HEK293 (cell line): ENCODE data around the gene OR4D11.

Source experiments
- CTCF ChIA-PET: fragments of 350-600 bp; formaldehyde crosslinking; extraction: SDS; loops from one replicate; lab custom pipeline; 2021; ENCODE audit warnings: antibody characterized with exemption; lab: Yijun Ruan, JAX
- POLR2A ChIA-PET: fragments of 300-600 bp; formaldehyde crosslinking; extraction: SDS; loops from one replicate; lab custom pipeline; 2020; ENCODE audit warnings: antibody characterized with exemption, inconsistent platforms; lab: Yijun Ruan, JAX
- H3K27ac ChIP-seq: fragments of 200-500 bp; sonication (Bioruptor generic); 2 replicates; pipeline ENCODE4 v1.5.1; 2014; ENCODE audit warnings: low read depth, low read length, control low read depth, inconsistent platforms; ENCODE audit errors: extremely low read depth
- H3K36me3 ChIP-seq, 2 experiments: fragments of 200-500 bp in 1 of 2; sonication (Bioruptor generic) in 1 of 2; 1 replicate in 1 of 2; 2 replicates in 1 of 2; pipeline ENCODE4 v1.5.1; 2014 to 2017; ENCODE audit warnings: inconsistent platforms in 2 of 2, low read length in 2 of 2; ENCODE audit not compliant: control insufficient read depth in 2 of 2, insufficient read depth in 1 of 2
- H3K4me1 ChIP-seq: fragments of 200-500 bp; sonication (Bioruptor generic); 2 replicates; pipeline ENCODE4 v1.5.1; 2014; ENCODE audit warnings: mild to moderate bottlenecking, low read length, inconsistent platforms; ENCODE audit not compliant: control insufficient read depth, insufficient read depth
- H3K4me3 ChIP-seq: 2 replicates; pipeline ENCODE4 v1.5.1; 2011; ENCODE audit warnings: low read depth, mild to moderate bottlenecking, control low read depth, low read length, moderate library complexity
- H3K9me3 ChIP-seq: fragments of 200-500 bp; sonication (Bioruptor generic); 2 replicates; pipeline ENCODE4 v1.5.1; 2014; ENCODE audit warnings: low read depth, low read length, inconsistent platforms; ENCODE audit not compliant: control insufficient read depth, insufficient read depth
- KLF8 ChIP-seq: fragments of 450-650 bp; formaldehyde crosslinking; IDR thresholded peaks from 2 replicates; pipeline ENCODE4 v1.5.1; 2016; ENCODE audit warnings: missing biosample characterization, missing genetic modification characterization
- PRDM1 ChIP-seq: fragments of 450-650 bp; formaldehyde crosslinking; IDR thresholded peaks from 2 replicates; pipeline ENCODE4; 2016; ENCODE audit warnings: missing biosample characterization, missing genetic modification characterization
- RBAK ChIP-seq: fragments of 450-650 bp; formaldehyde crosslinking; IDR thresholded peaks from 2 replicates; pipeline ENCODE4 v1.5.1; 2016; ENCODE audit warnings: missing biosample characterization, missing genetic modification characterization
- SP7 ChIP-seq: fragments of 450-650 bp; formaldehyde crosslinking; IDR thresholded peaks from 2 replicates; pipeline ENCODE4 v1.5.1; 2016; ENCODE audit warnings: missing biosample characterization, missing genetic modification characterization
- ZBTB1 ChIP-seq: fragments of 450-650 bp; formaldehyde crosslinking; IDR thresholded peaks from 2 replicates; pipeline ENCODE4 v1.5.1; 2016; ENCODE audit warnings: missing biosample characterization, missing genetic modification characterization
- ZBTB8A ChIP-seq: fragments of 450-650 bp; formaldehyde crosslinking; IDR thresholded peaks from 2 replicates; pipeline ENCODE4 v1.5.1; 2016; ENCODE audit warnings: missing biosample characterization, missing genetic modification characterization
- ZFP69B ChIP-seq: fragments of 450-650 bp; formaldehyde crosslinking; IDR thresholded peaks from 2 replicates; pipeline ENCODE4 v1.5.1; 2016; ENCODE audit warnings: missing biosample characterization, missing genetic modification characterization
- ZNF121 ChIP-seq: fragments of 450-650 bp; formaldehyde crosslinking; IDR thresholded peaks from 2 replicates; pipeline ENCODE4 v1.5.1; 2016; ENCODE audit warnings: missing biosample characterization, missing genetic modification characterization
- ZNF155 ChIP-seq: fragments of 450-650 bp; formaldehyde crosslinking; IDR thresholded peaks from 2 replicates; pipeline ENCODE4 v1.5.1; 2016; ENCODE audit warnings: missing biosample characterization, missing genetic modification characterization
- ZNF157 ChIP-seq: fragments of 450-650 bp; formaldehyde crosslinking; IDR thresholded peaks from 2 replicates; pipeline ENCODE4 v1.5.1; 2016; ENCODE audit warnings: missing biosample characterization, missing genetic modification characterization
- ZNF169 ChIP-seq: fragments of 450-650 bp; formaldehyde crosslinking; IDR thresholded peaks from 2 replicates; pipeline ENCODE4 v1.5.1; 2016; ENCODE audit warnings: missing biosample characterization, missing genetic modification characterization
- ZNF19 ChIP-seq: fragments of 450-650 bp; formaldehyde crosslinking; IDR thresholded peaks from 2 replicates; pipeline ENCODE4; 2016; ENCODE audit warnings: missing biosample characterization, missing genetic modification characterization, low read depth
- ZNF211 ChIP-seq: fragments of 450-650 bp; formaldehyde crosslinking; IDR thresholded peaks from 2 replicates; pipeline ENCODE4 v1.5.1; 2016; ENCODE audit warnings: low read depth, missing biosample characterization, missing genetic modification characterization
- ZNF248 ChIP-seq: fragments of 450-650 bp; formaldehyde crosslinking; IDR thresholded peaks from 2 replicates; pipeline ENCODE4 v1.5.1; 2017; ENCODE audit warnings: missing biosample characterization, missing genetic modification characterization
- ZNF426 ChIP-seq: fragments of 450-650 bp; formaldehyde crosslinking; IDR thresholded peaks from 2 replicates; pipeline ENCODE4 v1.5.1; 2017; ENCODE audit warnings: missing biosample characterization, missing genetic modification characterization, mild to moderate bottlenecking, inconsistent platforms, moderate library complexity
- ZNF521 ChIP-seq: fragments of 450-650 bp; formaldehyde crosslinking; IDR thresholded peaks from 2 replicates; pipeline ENCODE4 v1.5.1; 2017; ENCODE audit warnings: missing biosample characterization, mild to moderate bottlenecking, missing genetic modification characterization
- ZNF571 ChIP-seq: fragments of 450-650 bp; formaldehyde crosslinking; IDR thresholded peaks from 2 replicates; pipeline ENCODE4 v1.5.0; 2017; ENCODE audit warnings: missing biosample characterization, missing genetic modification characterization
- ZNF621 ChIP-seq: fragments of 450-650 bp; formaldehyde crosslinking; IDR thresholded peaks from 2 replicates; pipeline ENCODE4 v1.5.1; 2017; ENCODE audit warnings: missing biosample characterization, missing genetic modification characterization
- ZNF843 ChIP-seq: fragments of 450-650 bp; formaldehyde crosslinking; IDR thresholded peaks from 2 replicates; pipeline ENCODE4 v1.5.1; 2016; ENCODE audit warnings: missing biosample characterization, missing genetic modification characterization
- TF ChIP-seq, protein P1 (sequence below): fragments of 450-650 bp; formaldehyde crosslinking; IDR thresholded peaks from 2 replicates; pipeline ENCODE4 v1.5.1; 2016; ENCODE audit warnings: missing biosample characterization, missing genetic modification characterization, borderline replicate concordance
- TF ChIP-seq, protein P2 (sequence below): fragments of 450-650 bp; formaldehyde crosslinking; IDR thresholded peaks from 2 replicates; pipeline ENCODE4 v1.5.1; 2016; ENCODE audit warnings: missing biosample characterization, missing genetic modification characterization
- TF ChIP-seq, protein P3 (sequence below): fragments of 450-650 bp; formaldehyde crosslinking; IDR thresholded peaks from 2 replicates; pipeline ENCODE4 v1.5.1; 2016; ENCODE audit warnings: missing biosample characterization, missing genetic modification characterization
- TF ChIP-seq, protein P4 (sequence below): fragments of 450-650 bp; IDR thresholded peaks from 2 replicates; pipeline ENCODE4 v1.5.1; 2018; ENCODE audit warnings: missing biosample characterization, mild to moderate bottlenecking, missing genetic modification characterization
- TF ChIP-seq, protein P5 (sequence below): fragments of 450-650 bp; formaldehyde crosslinking; IDR thresholded peaks from 2 replicates; pipeline ENCODE4 v1.5.1; 2016; ENCODE audit warnings: missing biosample characterization, missing genetic modification characterization, borderline replicate concordance

The OR4D11 gene

DNA sequence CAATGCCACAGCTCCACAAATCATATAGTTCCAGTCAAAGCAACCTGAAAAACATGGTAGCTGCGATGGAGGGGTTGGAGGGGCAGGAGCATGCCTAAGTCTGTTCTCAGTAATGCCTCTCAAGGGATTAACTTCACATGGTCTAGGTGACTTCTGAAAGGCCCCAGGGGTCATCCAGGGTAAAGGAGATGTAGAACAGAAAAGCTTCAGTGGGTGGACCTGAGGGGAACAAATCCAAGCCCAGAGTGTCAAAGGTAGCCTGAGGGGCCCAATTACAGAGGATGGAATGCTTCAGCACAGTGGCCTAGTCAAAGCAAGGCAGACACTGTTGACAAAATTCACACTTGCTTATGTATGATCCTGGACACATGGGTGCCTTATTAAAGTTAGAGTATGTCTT lies 31.3 kb downstream of the OR4D11 start:
- H3K4me3 ChIP-seq, result no peak overlapping the region
- H3K9me3 ChIP-seq, result no peaks in the 10 kb centered on the region
- TF ChIP-seq ZNF426 (tag by site-specific recombination), result no peak
- TF ChIP-seq ZNF571, result no peak
- no peak for TF ChIP-seq ZNF521 (tag by site-specific recombination)
- no peak for TF ChIP-seq ZNF155 (tag by site-specific recombination)
- no peak for TF ChIP-seq RBAK (tag by site-specific recombination)
- TF ChIP-seq ZNF621 (tag by site-specific recombination), result no peak
- TF ChIP-seq ZBTB8A (tag by site-specific recombination), result no peak
- no peak for TF ChIP-seq ZNF248
- TF ChIP-seq ZNF19 (tag by site-specific recombination), result no peak
- no peak for TF ChIP-seq KLF8 (tag by site-specific recombination)
- no peak for TF ChIP-seq ZNF157 (tag by site-specific recombination)
- TF ChIP-seq ZNF121, result no peak
- no peak for TF ChIP-seq ZFP69B
- no peak for TF ChIP-seq ZNF843
- no peak for TF ChIP-seq ZBTB1 (tag by site-specific recombination)
- TF ChIP-seq, protein P1, sequence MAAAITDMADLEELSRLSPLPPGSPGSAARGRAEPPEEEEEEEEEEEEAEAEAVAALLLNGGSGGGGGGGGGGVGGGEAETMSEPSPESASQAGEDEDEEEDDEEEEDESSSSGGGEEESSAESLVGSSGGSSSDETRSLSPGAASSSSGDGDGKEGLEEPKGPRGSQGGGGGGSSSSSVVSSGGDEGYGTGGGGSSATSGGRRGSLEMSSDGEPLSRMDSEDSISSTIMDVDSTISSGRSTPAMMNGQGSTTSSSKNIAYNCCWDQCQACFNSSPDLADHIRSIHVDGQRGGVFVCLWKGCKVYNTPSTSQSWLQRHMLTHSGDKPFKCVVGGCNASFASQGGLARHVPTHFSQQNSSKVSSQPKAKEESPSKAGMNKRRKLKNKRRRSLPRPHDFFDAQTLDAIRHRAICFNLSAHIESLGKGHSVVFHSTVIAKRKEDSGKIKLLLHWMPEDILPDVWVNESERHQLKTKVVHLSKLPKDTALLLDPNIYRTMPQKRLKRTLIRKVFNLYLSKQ (tag by site-specific recombination), result no peak
- TF ChIP-seq, protein P2, sequence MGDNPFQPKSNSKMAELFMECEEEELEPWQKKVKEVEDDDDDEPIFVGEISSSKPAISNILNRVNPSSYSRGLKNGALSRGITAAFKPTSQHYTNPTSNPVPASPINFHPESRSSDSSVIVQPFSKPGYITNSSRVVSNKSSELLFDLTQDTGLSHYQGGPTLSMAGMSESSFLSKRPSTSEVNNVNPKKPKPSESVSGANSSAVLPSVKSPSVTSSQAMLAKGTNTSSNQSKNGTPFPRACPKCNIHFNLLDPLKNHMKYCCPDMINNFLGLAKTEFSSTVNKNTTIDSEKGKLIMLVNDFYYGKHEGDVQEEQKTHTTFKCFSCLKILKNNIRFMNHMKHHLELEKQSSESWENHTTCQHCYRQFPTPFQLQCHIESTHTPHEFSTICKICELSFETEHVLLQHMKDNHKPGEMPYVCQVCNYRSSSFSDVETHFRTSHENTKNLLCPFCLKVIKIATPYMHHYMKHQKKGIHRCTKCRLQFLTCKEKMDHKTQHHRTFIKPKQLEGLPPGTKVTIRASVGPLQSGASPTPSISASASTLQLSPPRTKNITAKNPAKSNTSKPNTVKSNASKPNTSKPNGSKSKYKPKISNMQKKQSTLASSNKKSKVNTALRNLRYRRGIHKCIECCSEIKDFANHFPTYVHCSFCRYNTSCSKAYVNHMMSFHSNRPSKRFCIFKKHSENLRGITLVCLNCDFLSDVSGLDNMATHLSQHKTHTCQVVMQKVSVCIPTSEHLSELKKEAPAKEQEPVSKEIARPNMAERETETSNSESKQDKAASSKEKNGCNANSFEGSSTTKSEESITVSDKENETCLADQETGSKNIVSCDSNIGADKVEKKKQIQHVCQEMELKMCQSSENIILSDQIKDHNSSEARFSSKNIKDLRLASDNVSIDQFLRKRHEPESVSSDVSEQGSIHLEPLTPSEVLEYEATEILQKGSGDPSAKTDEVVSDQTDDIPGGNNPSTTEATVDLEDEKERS, result no peak
- ChIA-PET POLR2A (no interaction called here), CTCF (interaction anchor here (0.5 to 1.2 kb wide), 3 partner anchors 27 to 429 kb away, joined by 3 to 4 read pairs (median 4); no protein-coding TSS in a partner anchor)
- H3K36me3 ChIP-seq, result no peaks in the 10 kb centered on the region
- no peaks in the 10 kb centered on the region for H3K4me1 ChIP-seq
- H3K27ac ChIP-seq, result no peak overlapping the region

DNA sequence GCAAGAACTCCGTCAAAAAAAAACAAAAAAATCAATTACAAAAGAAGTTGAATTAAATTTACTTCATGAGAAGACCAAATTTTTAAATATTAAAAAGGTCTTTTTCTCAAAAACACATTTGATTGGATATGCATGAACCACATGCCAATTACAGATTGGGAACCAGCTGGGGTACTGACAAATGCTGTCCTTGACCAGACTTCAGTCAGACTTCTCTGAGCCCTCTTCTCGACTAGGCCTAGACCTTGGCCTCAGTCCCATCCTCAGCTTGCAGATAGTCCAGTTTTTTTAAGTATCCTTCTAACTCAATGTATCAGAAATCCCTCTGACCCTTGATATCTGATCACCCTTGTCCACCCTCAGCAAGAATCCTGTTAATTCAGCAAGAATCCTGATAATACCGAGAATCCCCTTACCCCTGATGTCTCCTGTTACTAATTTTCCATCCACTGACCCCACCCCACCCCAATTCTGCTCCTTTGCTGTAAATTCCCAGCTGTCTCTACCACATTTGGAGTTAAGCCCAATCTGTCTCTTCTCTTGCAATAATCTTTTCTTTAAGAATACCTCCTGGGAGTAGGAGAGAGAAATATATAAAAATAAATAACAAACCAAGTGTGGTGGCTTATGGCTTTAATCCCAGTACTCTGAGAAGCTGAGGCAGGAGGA lies 38.9 kb downstream of the OR4D11 start:
- no peak overlapping the region for H3K27ac ChIP-seq
- H3K36me3 ChIP-seq, result no peaks in the 10 kb centered on the region
- no peak overlapping the region for H3K4me3 ChIP-seq
- no peaks in the 10 kb centered on the region for H3K4me1 ChIP-seq
- no peaks in the 10 kb centered on the region for H3K9me3 ChIP-seq
- ChIA-PET CTCF (no interaction called here), POLR2A (no interaction called here)
- TF ChIP-seq, protein P3, sequence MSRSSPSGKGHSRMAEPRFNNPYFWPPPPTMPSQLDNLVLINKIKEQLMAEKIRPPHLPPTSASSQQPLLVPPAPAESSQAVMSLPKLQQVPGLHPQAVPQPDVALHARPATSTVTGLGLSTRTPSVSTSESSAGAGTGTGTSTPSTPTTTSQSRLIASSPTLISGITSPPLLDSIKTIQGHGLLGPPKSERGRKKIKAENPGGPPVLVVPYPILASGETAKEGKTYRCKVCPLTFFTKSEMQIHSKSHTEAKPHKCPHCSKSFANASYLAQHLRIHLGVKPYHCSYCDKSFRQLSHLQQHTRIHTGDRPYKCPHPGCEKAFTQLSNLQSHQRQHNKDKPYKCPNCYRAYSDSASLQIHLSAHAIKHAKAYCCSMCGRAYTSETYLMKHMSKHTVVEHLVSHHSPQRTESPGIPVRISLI (tag by site-specific recombination), result no peak
- TF ChIP-seq, protein P4, sequence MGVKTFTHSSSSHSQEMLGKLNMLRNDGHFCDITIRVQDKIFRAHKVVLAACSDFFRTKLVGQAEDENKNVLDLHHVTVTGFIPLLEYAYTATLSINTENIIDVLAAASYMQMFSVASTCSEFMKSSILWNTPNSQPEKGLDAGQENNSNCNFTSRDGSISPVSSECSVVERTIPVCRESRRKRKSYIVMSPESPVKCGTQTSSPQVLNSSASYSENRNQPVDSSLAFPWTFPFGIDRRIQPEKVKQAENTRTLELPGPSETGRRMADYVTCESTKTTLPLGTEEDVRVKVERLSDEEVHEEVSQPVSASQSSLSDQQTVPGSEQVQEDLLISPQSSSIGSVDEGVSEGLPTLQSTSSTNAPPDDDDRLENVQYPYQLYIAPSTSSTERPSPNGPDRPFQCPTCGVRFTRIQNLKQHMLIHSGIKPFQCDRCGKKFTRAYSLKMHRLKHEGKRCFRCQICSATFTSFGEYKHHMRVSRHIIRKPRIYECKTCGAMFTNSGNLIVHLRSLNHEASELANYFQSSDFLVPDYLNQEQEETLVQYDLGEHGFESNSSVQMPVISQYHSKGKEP (tag by site-specific recombination), result no peak
- TF ChIP-seq PRDM1 (tag by site-specific recombination), result no peak
- no peak for TF ChIP-seq SP7 (tag by site-specific recombination)
- TF ChIP-seq ZNF211, result no peak
- TF ChIP-seq, protein P5, sequence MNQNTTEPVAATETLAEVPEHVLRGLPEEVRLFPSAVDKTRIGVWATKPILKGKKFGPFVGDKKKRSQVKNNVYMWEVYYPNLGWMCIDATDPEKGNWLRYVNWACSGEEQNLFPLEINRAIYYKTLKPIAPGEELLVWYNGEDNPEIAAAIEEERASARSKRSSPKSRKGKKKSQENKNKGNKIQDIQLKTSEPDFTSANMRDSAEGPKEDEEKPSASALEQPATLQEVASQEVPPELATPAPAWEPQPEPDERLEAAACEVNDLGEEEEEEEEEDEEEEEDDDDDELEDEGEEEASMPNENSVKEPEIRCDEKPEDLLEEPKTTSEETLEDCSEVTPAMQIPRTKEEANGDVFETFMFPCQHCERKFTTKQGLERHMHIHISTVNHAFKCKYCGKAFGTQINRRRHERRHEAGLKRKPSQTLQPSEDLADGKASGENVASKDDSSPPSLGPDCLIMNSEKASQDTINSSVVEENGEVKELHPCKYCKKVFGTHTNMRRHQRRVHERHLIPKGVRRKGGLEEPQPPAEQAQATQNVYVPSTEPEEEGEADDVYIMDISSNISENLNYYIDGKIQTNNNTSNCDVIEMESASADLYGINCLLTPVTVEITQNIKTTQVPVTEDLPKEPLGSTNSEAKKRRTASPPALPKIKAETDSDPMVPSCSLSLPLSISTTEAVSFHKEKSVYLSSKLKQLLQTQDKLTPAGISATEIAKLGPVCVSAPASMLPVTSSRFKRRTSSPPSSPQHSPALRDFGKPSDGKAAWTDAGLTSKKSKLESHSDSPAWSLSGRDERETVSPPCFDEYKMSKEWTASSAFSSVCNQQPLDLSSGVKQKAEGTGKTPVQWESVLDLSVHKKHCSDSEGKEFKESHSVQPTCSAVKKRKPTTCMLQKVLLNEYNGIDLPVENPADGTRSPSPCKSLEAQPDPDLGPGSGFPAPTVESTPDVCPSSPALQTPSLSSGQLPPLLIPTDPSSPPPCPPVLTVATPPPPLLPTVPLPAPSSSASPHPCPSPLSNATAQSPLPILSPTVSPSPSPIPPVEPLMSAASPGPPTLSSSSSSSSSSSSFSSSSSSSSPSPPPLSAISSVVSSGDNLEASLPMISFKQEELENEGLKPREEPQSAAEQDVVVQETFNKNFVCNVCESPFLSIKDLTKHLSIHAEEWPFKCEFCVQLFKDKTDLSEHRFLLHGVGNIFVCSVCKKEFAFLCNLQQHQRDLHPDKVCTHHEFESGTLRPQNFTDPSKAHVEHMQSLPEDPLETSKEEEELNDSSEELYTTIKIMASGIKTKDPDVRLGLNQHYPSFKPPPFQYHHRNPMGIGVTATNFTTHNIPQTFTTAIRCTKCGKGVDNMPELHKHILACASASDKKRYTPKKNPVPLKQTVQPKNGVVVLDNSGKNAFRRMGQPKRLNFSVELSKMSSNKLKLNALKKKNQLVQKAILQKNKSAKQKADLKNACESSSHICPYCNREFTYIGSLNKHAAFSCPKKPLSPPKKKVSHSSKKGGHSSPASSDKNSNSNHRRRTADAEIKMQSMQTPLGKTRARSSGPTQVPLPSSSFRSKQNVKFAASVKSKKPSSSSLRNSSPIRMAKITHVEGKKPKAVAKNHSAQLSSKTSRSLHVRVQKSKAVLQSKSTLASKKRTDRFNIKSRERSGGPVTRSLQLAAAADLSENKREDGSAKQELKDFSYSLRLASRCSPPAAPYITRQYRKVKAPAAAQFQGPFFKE (tag by site-specific recombination), result no peak
- no peak for TF ChIP-seq ZNF169 (tag by site-specific recombination)
